ENCODE results near the gene LIPT2.

DNA sequence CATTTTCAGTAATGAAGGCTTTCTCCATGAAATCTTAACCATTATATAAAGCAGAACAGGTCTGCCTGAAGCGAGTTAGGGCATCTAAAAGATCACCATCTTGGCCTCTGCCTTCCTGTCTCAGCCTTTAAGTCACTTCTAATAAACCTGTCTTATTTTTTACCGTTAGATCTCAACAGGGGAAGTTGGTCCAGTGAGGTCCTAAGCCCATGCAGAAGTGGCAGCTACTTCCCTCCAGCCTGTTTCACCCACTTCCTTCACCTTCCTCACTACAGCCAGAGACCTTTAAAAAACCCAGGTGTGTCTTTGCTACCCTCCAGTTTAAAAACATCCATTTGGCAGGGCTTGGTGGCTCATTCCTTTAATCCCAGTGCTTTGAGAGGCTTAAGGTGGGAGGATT lies 14.1 kb upstream of the LIPT2 start:
- TF ChIP-seq, protein P1, sequence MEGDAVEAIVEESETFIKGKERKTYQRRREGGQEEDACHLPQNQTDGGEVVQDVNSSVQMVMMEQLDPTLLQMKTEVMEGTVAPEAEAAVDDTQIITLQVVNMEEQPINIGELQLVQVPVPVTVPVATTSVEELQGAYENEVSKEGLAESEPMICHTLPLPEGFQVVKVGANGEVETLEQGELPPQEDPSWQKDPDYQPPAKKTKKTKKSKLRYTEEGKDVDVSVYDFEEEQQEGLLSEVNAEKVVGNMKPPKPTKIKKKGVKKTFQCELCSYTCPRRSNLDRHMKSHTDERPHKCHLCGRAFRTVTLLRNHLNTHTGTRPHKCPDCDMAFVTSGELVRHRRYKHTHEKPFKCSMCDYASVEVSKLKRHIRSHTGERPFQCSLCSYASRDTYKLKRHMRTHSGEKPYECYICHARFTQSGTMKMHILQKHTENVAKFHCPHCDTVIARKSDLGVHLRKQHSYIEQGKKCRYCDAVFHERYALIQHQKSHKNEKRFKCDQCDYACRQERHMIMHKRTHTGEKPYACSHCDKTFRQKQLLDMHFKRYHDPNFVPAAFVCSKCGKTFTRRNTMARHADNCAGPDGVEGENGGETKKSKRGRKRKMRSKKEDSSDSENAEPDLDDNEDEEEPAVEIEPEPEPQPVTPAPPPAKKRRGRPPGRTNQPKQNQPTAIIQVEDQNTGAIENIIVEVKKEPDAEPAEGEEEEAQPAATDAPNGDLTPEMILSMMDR (IDR thresholded peaks at IDR 0.05), result no peak
- TF ChIP-seq EZH2 (IDR thresholded peaks at IDR 0.05; ENCODE audit: borderline replicate concordance, insufficient read depth, low read depth, low read length, poor library complexity, severe bottlenecking), result no peak
